Right lobe of liver (tissue), 4 donors: ENCODE measurements around the gene TBCK.
"Not testable (repeated sequence)": the region's sequence is repeated elsewhere in the genome, so short reads cannot be mapped to it uniquely, and the experiment has no call there.

ENCODE experiments used
- CTCF ChIP-seq, 4 donors: fragments of 200-600 bp in 3 of 4; fragments of 450-650 bp in 1 of 4; IDR thresholded peaks; one replicate each; pipeline versions ENCODE4 v1.5.1 to v1.8.0; 2016 to 2022; ENCODE audit warnings: antibody characterized with exemption in 4 of 4, mild to moderate bottlenecking in 2 of 4
- POLR2A ChIP-seq: fragments of 450-650 bp; IDR thresholded peaks from one replicate; pipeline ENCODE4 v1.6.1; 2017; ENCODE audit warnings: antibody characterized with exemption, mild to moderate bottlenecking
- donor health status: DM: no; HTN: no; CAD: no.
- donor health status: DM: no; HTN: no; CAD: no.
- donor health status: DM: no; HTN: yes; CAD: no.

GRCh38 chr4:106321168-106321567 is 5.2 kb upstream of the TBCK start:
- TF ChIP-seq CTCF (IDR thresholded peaks at IDR 0.05); POLR2A: not testable (repeated sequence)
